Astrocyte of the spinal cord (primary cell): ENCODE measurements around the gene MEIOB.

ENCODE experiments used
- DNase-seq: peaks from one replicate; pipeline ENCODE4 v3.0.0; 2011; ENCODE audit warnings: low read depth, low spot score
- H3K4me3 ChIP-seq: 2 replicates; pipeline ENCODE4 v1.5.1; 2011; ENCODE audit warnings: low read depth, mild to moderate bottlenecking, low read length, moderate library complexity
- in situ Hi-C: cut with HindIII; loops from 2 replicates; pipeline ENCODE4 v1.10.0; 2017; ENCODE audit warnings: low sequenced_read_pairs
- TF ChIP-seq, protein P1 (sequence below): IDR thresholded peaks from 2 replicates; pipeline ENCODE4 v1.5.1; 2012; ENCODE audit warnings: low read depth, mild to moderate bottlenecking, low read length, inconsistent platforms

Gene MEIOB

DNA sequence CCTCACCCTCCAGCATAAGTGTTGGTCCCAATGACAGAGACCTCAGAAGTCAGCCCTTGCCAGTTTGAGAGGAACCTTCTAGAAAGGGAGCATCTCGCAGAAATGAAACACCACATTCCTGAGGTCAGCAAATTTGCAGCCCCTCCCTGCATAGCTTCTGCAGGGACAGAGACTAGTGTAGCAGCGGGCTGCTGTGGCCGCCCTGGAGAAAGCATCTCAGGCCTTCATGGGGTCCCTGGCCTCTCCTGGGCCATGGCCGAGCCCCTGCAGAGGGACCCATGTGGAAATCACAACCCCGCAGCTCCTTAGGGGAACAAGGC, 34.8 kb upstream of the MEIOB start:
- in situ Hi-C loops, result no loop called here
- TF ChIP-seq, protein P1, sequence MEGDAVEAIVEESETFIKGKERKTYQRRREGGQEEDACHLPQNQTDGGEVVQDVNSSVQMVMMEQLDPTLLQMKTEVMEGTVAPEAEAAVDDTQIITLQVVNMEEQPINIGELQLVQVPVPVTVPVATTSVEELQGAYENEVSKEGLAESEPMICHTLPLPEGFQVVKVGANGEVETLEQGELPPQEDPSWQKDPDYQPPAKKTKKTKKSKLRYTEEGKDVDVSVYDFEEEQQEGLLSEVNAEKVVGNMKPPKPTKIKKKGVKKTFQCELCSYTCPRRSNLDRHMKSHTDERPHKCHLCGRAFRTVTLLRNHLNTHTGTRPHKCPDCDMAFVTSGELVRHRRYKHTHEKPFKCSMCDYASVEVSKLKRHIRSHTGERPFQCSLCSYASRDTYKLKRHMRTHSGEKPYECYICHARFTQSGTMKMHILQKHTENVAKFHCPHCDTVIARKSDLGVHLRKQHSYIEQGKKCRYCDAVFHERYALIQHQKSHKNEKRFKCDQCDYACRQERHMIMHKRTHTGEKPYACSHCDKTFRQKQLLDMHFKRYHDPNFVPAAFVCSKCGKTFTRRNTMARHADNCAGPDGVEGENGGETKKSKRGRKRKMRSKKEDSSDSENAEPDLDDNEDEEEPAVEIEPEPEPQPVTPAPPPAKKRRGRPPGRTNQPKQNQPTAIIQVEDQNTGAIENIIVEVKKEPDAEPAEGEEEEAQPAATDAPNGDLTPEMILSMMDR, result no peak
- DNase-seq, result no peak
- H3K4me3 ChIP-seq, result no peak overlapping the region

DNA sequence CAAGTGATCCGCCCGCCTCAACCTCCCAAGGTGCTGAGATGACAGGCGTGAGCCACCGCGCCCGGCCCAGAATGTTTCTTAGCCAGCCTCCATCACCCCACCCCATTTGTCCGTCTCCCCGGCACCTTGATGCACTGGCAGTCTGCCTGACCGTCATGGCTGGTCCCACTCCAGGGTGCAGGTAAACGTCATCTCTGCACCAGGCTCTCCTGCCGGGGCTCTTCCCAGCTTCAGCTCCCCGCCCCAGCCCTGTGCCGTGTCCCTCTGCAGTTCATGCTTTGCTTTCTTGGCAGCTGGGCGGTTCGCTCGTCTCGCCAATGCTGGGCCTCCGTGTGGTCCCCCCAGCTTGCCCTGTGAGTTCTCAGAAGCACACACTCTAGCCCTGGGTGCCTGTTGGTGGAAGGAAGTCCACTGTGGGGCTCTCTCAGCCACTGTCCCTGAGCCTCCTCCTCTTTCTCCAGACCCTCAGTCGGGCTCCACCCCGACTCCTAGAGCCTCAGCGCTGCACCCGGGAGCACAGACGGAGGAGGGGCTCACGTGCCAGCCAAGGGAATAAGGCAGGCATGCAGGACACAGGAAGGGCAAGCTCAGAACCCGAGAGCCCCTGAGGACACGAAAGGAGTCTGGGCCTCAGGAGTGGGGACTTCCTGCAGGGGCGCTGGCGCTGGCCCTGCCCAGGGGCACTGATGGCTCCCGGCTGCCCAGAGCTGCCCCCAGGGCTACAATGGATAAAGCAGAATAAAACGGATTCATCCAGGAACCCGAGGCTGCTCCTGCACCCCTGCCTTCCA, 34.3 kb upstream of the MEIOB start:
- in situ Hi-C loops, result no loop called here
- TF ChIP-seq, protein P1, result no peak
- DNase-seq, result no peak
- no peak overlapping the region for H3K4me3 ChIP-seq

DNA sequence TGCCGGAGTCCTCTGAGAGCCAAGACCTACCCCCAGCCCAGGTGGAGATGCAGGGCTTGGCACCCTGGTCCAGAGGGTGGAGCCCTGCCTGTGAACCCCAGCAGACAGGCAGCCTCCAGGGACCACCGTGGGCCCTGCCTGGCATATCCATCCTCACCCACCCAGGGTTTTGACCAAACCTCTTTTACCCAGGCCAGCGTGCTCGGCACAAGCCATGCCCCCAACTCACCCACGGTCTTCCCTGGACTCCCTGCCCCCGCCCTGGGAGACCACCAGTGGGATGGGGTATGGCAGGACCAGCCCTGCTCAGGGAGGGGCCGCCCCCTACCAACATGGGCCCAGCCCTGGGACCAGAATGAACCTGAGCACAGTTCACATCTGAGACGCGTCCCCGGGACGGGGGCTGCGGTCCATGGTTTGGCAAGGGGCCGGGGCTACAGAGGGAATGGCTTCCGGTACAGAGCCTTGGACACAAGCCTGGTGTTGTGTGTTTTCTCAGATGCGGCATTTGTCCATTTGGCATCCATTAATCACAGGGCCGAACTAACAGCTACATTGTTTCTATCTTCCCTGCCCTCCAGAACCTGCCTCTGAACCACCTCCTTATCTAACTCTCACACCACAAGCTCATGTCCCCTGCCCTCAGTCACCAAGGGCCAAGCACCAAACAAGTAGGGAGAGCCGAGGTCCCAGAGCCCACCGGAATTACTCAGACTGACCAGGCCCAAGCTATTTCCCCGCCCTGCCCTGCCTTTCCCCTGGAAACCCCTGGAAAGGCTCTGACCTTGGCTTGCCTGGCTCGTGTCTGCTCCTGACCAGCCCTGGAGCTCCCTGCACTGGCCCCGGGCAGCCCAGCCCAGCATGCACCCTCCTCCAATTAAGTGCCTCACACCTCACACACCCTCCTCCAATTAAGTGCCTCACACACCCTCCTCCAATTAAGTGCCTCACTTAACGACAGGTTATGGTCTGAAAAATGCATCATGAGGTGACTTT, 32.2 kb upstream of the MEIOB start:
- no peak overlapping the region for H3K4me3 ChIP-seq
- TF ChIP-seq, protein P1, result no peak
- DNase-seq, result no peak
- in situ Hi-C loops, result no loop called here

DNA sequence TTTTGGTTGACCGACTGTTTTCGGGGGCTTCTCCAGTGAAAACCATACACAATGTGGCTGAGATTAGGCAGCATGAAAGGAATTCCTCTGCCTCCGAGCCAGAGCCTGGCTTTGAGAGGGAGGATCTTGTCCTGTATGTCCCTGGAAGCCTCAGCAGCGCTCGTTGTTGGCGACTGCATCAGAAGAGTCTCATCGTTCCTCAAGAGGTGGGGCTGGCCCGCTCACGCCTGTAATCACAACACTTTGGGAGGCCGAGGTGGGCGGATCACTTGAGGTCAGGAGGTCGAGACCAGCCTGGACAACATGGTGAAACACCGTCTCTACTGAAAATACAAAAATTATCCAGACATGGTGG, 31.2 kb upstream of the MEIOB start:
- in situ Hi-C loops, result no loop called here
- H3K4me3 ChIP-seq, result no peak overlapping the region
- no peak for DNase-seq
- TF ChIP-seq, protein P1, result no peak

DNA sequence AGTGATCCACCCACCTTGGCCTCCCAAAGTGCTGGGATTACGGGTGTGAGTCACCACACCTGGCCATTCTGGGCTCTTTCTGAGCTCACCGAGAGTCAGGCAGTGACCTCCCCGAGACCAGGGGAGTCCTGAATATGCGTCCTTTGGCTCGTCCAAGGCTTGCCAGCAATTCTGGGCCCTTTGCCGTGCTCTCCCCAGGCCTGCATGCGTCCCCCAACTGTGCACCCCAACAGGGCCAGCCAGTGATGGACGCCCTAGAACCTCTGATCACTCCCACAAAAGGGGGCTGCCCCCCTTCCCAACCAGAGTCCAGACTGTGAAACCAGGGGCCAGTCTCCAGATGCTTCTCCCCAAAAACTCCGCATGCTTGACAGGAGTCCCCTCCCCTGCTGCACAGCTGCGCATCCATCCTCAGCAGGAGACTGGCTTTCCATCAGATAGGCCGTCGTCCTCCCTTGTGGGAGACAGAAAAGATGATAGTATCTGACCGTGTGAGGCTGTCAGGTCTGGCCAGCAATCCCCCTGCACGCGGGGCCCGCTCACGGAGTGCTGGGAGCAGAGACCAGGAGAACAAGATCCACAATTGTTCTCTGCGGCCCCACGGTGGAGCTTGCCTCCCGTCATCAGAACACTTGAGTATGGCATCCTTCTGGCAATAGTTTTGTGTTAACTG, 30.7 kb upstream of the MEIOB start:
- in situ Hi-C loops, result no loop called here
- TF ChIP-seq, protein P1, result no peak
- DNase-seq, result no peak
- no peak overlapping the region for H3K4me3 ChIP-seq

DNA sequence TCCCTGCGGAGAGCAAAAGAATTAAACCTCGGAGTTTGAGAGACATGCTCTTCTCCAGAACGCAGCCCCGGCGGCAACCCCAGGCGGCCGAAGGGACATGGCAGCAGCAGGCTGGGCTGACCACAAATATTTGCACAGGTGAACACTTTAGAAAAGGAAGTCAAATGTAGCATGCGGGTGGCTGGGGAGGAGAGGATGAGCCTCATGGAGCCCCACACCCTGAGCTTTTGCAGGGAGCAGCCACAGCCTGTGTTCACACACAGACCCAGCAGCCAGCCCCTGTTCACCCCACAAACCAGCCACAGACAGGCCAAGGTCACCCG, 28.4 kb upstream of the MEIOB start:
- in situ Hi-C loops, result no loop called here
- H3K4me3 ChIP-seq, result no peak overlapping the region
- TF ChIP-seq, protein P1, result no peak
- DNase-seq, result no peak
